Fibroblast of lung (primary cell): ENCODE results near the gene S100A7A.

Experiments used
- CTCF ChIP-seq, 2 donors: IDR thresholded peaks in 1 of 2; conservative IDR thresholded peaks in 1 of 2; 1 replicate in 1 of 2; 2 replicates in 1 of 2; pipeline ENCODE4 v1.5.1; 2011 to 2012; ENCODE audit warnings: low read length in 2 of 2, control low read depth in 1 of 2, inconsistent platforms in 1 of 2, low read depth in 1 of 2, mild to moderate bottlenecking in 1 of 2
- EZH2 ChIP-seq: IDR thresholded peaks from 2 replicates; pipeline ENCODE4 v1.5.1; 2012; ENCODE audit warnings: low read length, control low read depth, mild to moderate bottlenecking; ENCODE audit errors: missing control alignments

GRCh38 chr1:153389401-153389800 is 26.9 kb upstream of the S100A7A start:
- TF ChIP-seq CTCF (conservative IDR thresholded peaks at IDR 0.05 in 1 of 2, IDR thresholded peaks at IDR 0.05 in 1 of 2; ENCODE audit: low read depth in 1 of 2, low read length in 2 of 2) (no peak), EZH2 (no peak)
